HG03575 (cell line): ENCODE data around the gene SCYGR4.
"Not testable (repeated sequence)": the region's sequence is repeated elsewhere in the genome, so short reads cannot be mapped to it uniquely, and the experiment has no call there.

Experiments used
- ATAC-seq: cut with Tn5 transposase; IDR thresholded peaks from one replicate; pipeline ENCODE4 v1.9.1; 2021; ENCODE audit not compliant: unreplicated experiment, insufficient number of reproducible peaks, low FRiP score; ENCODE audit errors: extremely low read depth

SCYGR4 gene

GRCh38 chr2:227617316-227618230 lies at the start of gene SCYGR4:
Gene SCYGR4, plus strand, starts transcription at chr2:227617498. Its CDS starts 0 bp downstream, at chr2:227617498.
- no peak for ATAC-seq

GRCh38 chr2:227568852-227569169 lies 48.5 kb upstream of the SCYGR4 start:
- no peak for ATAC-seq

GRCh38 chr2:227570615-227571014 lies 46.7 kb upstream of the SCYGR4 start:
- no peak for ATAC-seq

GRCh38 chr2:227576110-227576509 lies 41.2 kb upstream of the SCYGR4 start:
- ATAC-seq = no peak

GRCh38 chr2:227576812-227577211 lies 40.5 kb upstream of the SCYGR4 start:
- ATAC-seq = no peak

- no peak for ATAC-seq
Observed at GRCh38 chr2:227577555-227577954, 39.7 kb upstream of the SCYGR4 start.

- no peak for ATAC-seq
Observed at GRCh38 chr2:227578642-227579041, 38.7 kb upstream of the SCYGR4 start.

GRCh38 chr2:227579791-227580190 lies 37.5 kb upstream of the SCYGR4 start:
- no peak for ATAC-seq

GRCh38 chr2:227582369-227582768 lies 34.9 kb upstream of the SCYGR4 start:
- ATAC-seq = no peak

- ATAC-seq = peak; percentile 85
Observed at GRCh38 chr2:227592694-227593387, 24.5 kb upstream of the SCYGR4 start.

GRCh38 chr2:227595797-227596196 lies 21.5 kb upstream of the SCYGR4 start:
- ATAC-seq = no peak

- no peak for ATAC-seq
Observed at GRCh38 chr2:227597036-227597435, 20.3 kb upstream of the SCYGR4 start.

- ATAC-seq = no peak
Observed at GRCh38 chr2:227597998-227598397, 19.3 kb upstream of the SCYGR4 start.

GRCh38 chr2:227598835-227599503 lies 18.3 kb upstream of the SCYGR4 start, which contains the start of gene SCYGR2:
Gene SCYGR2, plus strand, starts transcription at chr2:227598893. Its CDS starts 0 bp downstream, at chr2:227598893.
- not testable (repeated sequence) for ATAC-seq

- ATAC-seq = no peak
Observed at GRCh38 chr2:227602358-227602757, 14.9 kb upstream of the SCYGR4 start.

- ATAC-seq = no peak
Observed at GRCh38 chr2:227606476-227606875, 10.8 kb upstream of the SCYGR4 start.

GRCh38 chr2:227607941-227608340 lies 9.4 kb upstream of the SCYGR4 start:
- no peak for ATAC-seq

- no peak for ATAC-seq
Observed at GRCh38 chr2:227608561-227609338, 8.5 kb upstream of the SCYGR4 start.

GRCh38 chr2:227610123-227610522 lies 7.2 kb upstream of the SCYGR4 start:
- no peak for ATAC-seq
